ELF-1 (cell line): ENCODE results near the gene MAN1A1.
"Not testable (repeated sequence)": the region's sequence is repeated elsewhere in the genome, so short reads cannot be mapped to it uniquely, and the experiment has no call there.

Source experiments
- DNase-seq: peaks from one replicate; pipeline ENCODE4 v3.0.0-alpha.2; 2016; ENCODE audit warnings: low read depth, low spot score

The MAN1A1 gene

DNA sequence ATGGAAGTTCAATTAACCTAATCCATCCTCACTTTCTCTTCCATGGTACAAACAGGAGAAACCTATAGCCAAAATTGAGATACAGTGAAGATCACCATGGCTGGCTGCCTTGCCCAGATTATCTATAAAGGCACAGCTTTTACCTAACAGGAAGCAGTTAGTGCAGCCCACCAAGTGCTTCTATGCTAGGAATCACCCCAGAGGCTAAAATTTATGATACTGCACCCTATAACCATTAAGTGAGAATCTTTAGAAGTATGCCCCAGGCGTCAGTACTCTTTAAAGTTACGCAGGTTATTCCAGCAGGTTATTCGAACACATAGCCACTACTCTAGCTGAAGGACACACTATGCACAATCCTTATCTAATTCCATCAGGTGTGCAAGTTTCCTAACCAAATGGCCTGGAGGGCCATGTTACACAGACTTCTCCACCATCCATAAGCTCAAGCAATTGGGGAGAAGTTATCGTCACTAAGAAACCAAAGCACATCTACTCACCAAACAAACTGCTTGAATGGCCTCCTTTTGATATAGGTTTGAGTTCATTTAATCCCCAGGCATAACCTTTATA is 43.1 kb downstream of the MAN1A1 start:
- DNase-seq = no peak

DNA sequence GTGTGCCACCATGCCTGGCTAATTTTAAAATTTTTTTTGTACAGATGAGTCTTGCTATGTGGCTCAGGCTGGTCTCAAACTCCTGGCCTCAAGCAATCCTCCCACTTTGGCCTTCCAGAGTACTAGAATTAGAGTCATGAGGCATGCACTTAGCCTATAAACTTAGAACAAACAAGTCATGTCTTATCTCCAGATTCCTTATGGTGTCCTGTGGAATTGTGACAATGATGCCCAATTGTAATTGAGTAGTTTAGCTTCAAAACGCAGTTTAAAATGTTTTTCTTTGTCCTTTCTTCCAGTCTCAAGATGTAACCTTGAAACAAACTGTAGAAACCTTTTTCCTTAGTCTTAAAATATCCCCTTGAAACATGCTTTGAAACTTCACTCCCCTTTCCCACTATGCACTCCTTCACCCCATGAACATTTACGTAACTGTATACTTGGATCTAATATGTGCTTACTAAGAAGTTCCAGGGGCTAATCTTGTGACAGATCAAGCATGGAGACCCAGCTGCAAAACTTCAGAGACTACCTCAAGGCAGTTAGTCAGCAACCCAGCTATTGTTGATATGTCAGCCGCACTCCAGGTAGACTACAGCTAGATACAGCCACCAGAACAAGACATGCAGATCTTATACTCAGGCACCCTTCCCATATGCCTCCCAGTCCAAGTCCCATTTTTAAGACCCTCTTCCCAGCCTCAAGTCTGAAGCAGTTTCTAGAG is 46.2 kb downstream of the MAN1A1 start:
- no peak for DNase-seq

DNA sequence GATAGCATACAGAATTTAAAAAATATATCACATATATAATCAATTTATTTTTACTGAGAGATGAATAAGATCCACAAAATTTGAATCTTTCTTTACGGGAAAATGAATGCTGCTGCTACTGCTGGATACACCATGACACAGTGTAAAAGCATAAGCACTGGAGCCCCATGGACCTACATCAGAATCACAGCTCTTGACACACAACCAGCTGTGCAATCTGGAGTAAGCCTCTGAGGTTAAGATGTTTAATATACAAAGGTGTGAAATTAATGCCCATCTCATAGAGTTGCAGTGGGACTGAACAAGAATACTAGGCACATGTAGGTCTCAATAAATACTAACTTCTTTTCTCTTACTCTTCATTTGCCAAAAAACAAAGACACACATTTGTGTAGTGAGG is 48.1 kb downstream of the MAN1A1 start:
- no peak for DNase-seq

DNA sequence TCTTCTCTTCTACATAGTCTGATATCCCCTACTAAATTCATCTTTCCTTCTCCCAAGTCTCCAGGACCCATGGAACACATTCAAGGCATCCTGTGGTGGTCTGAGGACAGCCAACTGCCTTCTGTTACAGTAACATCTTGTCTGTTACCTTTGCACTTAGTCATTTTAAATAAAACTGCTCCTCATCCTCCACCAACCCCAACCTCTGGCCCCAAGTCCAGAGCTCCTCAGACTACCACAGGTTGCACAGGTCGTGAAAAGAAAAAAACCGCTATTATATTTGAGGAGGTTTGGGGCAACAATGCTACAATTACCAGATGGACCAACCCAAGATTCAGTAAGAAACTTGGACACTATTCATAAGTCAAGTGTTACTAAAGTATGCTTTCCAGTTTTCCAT is 49.9 kb downstream of the MAN1A1 start:
- no peak for DNase-seq

DNA sequence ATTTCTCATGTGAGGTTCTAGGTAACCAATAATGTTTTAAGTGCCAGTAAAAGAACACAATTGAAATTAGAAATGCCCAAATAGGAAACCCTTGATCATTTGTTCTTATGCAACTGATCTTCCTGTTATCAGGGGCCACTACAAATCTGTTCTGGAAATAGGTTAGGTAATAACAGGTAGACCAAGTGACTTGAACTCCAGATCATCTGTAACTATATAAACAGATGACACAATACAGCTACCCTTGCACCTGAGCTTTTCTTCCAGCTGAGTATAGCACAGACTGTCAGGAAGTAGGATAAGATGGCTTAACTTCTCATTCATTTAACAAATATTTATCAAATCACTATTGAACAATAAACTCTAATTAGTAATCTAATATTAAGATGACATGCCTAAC is 52.5 kb downstream of the MAN1A1 start:
- no peak for DNase-seq

DNA sequence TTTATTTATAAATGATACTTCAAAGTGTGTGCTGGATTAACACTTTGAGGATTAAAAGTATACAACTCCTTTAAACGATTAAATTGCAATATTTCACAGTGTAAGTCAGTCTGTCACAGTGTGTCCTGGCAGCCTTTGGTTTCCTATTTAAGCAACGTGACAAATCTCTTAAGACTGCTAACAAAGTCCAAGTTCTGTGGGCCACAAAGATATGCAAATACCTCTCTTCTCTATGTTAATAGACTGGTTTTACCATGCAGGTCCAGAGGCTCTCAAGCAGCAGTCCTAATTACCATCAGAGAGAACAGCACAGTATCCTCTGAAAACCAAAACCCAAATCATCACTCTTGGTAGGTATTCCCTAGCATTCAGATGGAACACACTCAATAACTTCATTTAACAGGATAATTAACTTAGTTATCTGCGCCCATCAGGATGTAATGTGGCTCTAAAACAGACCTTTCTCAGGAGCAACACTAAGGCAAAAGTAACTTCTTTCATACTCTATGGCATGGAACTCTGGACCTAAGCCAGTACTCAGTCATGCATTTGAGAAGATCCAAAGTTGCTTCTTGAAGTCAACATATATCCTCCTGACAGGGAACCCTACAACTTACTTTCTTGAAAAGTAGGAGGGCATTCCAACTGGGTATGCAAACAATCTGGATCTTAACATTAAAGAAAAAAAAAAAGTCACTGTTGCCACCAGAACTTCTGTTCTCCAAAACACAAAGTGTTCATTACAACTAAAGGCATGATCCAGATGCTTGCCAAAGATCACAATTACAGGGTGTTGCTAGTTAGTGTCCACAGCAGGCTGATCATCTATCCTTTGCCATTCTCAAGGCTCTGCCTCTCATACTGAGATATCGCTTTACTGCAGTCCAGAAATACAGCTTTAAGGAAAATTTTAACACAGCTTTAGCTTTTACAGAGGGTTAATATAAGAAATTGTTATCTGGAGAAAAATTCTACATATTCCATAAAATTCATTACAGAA is 53.2 kb downstream of the MAN1A1 start:
- no peak for DNase-seq

DNA sequence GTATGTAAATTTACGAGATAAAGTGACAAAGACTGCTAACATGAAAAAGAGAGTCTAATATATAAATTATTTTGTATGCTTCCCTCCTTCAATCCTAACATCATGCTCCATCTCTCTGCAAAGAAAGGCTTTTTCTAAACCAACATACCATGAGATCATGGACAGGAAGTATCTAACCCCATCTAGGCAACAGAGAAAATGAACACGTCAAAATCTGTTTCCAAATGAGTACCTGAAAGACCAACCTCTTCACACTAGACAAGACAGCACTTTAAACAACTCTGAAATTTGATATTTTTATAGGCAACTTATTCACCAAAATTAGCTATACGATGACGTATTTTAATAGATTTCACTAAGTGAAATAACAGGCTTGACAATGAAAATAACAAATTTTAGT is 54.6 kb downstream of the MAN1A1 start:
- DNase-seq = no peak

DNA sequence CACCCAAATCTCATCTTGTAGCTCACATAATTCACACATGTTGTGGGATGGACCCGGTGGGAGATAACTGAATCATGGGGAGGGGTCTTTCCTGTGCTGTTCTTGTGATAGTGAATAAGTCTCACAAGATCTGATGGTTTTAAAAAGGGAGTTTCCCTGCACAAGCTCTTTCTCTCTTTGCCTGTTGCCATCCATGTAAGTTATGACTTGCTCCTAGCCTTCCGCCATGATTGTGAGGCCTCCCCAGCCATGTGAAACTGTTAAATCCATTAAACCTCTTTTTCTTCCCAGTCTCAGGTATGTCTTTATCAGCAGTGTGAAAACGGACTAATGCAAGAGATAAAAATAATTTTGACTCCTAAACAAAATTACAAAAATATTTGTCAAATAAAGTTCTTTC is 58.5 kb downstream of the MAN1A1 start:
- not testable (repeated sequence) for DNase-seq

DNA sequence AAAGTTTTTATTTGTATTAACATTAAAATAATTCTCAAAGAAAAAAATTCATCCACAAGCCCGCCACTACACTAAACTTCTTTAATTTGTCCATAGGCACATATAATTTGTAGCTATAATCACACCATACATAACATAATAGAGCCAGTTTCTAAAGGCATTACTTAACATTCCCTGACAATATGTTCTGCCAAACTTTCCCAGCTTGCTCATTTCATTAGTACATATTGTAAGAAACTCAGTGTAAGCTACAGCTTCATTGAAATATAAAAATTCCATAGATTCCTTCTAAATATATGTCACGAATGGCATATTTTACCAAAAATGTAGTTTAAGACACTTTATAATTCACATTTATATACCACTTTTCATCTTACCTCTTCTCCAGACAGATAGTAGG is 59.3 kb downstream of the MAN1A1 start:
- no peak for DNase-seq

DNA sequence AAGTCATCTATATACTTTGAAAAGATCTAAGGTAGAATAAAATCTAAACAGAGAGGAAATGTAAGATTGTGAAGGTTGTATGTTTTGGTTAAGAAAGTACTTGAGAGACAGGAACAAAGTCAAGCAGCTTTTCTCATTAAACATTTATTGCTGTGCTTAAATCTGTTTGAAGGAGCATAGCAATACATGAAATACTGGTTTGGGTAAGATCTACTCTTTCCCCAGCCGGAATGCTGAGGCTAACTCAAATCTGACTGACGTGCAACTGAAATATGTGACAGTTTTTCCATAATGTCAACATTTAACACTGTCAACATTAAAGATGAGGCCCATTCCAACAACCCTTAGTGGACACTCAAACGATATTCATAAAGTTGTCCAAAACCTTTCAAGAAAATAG is 59.9 kb downstream of the MAN1A1 start:
- DNase-seq = no peak

DNA sequence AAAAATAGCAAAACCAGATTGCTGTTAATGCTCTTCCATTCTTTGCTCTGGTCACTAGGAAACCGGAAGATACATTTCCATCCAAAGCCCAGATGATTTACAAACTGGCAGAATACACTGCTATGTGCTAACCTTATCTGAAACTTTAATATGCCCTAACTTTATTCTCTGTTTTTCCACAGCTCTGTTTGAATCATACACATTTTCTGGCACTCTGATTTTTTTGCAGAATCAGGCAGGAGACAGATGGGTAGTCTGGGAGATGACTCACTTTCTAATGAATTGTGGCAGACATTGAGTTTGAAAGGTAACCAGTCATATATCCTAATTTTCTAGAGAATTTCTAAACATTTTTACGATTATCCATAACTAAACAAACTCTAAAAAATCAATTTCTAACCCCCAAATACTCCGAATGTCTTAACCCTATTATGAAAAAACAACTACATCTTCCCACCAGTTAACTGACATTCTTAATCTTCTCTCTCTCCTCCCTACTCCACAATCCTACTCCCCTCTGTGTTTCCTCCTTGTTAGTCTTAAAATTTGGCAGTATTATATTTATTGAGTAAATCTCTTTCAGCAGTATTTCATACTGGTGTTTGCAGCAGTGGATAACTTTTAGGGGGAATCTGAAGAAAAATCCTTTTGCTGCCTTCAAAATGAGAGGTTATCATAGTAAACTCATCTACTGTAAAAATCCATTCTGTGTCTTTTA is 63.5 kb downstream of the MAN1A1 start:
- no peak for DNase-seq

DNA sequence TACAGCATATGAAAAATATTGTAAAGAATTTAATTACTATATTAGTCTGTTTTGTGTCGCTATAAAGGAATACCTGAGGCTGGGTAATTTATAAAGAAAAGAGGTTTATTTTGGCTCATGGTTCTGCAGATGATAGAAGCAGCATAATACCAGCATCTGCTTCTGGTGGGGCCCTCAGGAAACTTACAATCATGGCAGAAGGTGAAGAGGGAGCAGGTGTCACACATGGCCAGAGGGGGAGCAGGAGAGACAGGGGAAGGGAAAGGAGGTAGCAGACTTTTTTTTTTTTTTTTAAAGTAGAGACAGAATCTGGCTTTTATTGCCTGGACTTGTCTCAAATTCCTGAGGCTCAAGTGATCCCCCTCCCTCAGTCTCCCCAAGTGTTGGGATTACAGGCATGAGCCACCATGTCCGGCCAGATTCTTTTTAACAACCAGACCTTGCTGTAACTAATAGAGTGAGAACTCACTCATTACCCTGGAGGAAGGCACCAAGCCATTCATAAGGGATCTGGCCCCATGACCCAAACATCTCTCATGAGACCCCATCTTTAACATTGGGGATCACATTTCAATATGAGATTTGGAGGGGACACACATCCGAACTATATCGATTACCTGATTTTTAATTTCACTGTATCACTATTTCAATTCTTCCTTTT is 64.6 kb downstream of the MAN1A1 start:
- peak; percentile 59 for DNase-seq

DNA sequence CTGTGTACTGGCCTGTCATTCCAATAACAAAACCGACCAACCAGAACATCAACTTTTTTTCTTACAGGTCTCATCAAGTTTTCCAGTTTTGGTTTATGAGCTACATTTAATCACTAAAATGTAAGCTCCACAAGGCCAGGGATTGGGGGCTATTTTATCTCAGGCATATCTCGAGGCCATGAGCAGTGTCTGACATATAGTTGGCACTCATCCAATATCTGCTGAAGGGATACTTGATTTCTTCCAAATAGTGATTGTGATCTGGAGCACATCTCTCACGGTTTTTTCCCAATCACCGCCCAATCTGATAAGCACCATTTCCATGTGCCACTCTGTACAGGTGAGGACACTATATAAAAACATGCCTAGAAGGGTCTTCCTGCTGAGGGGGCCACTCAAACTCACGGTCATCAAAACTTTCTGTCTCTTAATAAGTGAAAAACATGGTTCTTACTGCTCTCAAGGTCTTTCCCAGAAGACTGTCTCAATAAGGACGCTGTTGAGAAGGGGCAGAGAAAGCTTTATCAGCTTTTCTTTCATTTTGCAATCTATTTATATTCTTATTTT is 65.5 kb downstream of the MAN1A1 start:
- DNase-seq = no peak

DNA sequence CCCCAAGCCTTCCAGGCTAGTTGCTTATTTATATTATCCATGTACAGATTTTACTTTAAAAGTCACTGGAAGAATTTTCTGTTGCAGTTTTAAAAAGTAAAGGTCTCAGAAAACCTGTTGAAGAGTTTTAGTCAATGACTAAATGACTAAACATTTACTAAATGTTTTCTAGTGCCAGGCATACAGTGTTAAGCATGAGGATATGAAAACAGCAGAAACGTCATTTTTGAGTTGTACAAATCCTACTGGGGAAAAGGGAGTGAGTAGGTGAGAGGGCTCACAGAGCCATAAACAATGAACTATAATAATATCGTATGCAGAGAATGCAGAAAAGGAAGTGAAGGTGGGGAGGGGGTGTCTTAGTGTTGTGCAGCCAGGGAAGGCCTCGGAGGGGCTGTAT is 66.3 kb downstream of the MAN1A1 start:
- DNase-seq = no peak

DNA sequence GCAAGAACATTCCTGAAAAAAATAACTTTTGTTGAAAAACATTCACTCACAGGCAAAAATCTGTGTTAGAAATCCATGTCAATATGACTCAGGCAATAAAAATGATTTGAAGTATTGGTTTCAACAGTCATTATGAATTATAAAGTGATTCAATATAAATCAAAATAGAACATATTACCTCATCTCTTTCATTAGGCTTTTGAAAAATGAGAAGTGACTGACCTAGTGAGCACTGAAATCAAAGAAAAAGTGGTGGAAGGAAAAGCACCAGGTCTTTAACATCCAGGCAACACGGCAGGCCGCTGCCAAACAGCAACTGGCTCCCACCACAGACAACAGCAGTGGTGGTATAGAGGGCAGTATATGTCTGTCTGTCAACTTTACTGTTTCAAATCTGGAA is 68.9 kb downstream of the MAN1A1 start:
- DNase-seq = no peak

DNA sequence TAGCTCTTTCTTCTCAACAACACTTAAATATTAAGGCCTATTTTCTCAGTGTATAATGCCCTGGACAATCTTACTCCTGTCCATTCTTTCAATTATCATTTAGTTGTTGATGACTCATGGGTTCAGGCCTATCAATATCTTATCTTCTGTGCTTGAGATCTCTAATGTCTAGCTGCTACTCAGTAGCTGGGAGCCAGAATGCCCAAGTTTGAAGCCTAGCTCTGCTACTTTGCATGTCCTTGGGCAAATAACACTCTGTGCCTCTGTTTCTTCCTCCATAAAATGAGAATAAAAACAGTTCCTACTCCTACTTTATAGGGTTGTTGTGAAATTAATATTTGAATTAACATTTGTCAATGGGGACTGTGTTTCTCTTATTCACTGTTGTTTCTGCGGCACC is 69.5 kb downstream of the MAN1A1 start:
- no peak for DNase-seq

DNA sequence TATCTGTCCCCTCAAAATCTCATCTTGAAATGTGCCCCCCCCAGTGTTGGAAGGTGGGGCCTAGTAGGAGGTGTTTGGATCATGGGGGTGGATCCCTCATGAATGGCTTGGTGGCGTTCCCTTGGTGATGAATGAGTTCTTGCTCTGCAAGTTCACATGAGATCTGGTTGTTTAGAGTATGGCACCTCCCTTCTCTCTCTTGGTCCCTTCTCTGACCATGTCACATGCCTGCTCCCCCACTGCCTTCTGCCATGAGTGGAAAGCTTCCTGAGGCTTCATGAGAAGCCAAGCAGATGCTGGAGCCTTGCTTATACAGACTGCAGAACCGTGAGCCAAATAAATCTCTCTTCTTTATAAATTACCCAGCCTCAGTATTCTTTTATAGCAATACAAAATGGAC is 70.9 kb downstream of the MAN1A1 start:
- no peak for DNase-seq

DNA sequence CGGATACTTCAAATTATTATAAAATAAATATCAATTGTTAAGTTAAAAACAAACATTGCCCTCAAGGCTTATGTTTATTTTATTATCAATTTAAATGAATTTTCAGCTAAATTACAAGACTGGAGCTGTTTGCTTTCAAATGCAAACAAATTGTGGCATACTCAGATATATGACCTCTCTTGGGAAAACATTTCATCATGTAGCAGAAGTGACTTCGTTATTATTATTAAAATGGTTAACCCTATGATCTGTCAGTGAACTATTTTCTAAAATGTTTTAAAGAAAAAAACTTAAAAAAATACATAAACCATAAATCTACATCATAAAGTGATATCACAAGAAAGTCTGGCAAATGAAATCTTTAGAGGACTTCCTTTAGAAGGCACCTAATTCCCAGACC is 72.5 kb downstream of the MAN1A1 start:
- DNase-seq = no peak

DNA sequence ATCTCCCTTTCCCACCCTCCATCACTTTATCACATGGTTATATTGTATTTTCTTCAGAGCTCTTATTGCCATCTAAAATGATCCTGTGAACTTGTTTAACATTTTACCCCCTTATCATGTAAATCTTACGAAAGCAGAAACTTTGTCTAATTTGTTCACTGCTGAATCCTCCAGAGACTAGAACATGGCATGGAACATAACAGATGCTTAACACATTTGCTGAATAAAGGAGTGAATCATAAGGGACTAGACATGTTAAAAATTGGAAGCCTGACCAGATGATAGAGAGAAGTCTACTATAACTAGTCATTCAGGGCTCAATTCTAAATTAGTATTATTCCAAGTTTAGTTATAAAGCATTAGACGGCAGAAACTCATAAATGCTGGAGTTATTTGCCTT is 73.3 kb downstream of the MAN1A1 start:
- no peak for DNase-seq

DNA sequence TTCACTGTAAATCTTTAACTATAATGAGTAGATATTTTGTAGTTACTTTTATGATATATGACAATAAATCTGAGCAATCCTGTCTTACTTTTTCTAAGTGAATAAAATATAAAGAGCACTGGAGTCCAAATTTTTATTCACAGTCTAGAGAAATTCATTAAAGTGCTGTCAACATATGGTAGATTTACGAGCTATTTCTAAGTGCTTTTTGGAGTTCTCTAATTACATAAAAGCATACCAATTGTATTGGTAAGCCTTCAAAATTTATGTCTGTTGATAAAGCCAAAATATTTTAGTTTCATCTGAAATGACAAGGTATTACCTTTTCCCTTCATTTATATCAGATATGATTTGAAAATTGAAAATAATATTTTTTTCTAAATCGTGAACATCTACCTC is 75.4 kb downstream of the MAN1A1 start:
- no peak for DNase-seq
